Measurements from ENCODE around the gene NUDT1. TPM values are rescaled to one million over a fixed set of nuclear protein-coding genes. Genes with fewer than 3 reads are reported as not detected.

Gene NUDT1
- polyA plus RNA-seq, 4 donors: 18.0 to 23.5 (median 19.3) TPM

- DNase-seq (ENCODE audit: low read depth in 4 of 4, low spot score in 3 of 4): no peak
These were observed 37.6 kb upstream of the NUDT1 start for GRCh38 chr7:2204446-2204845.

GRCh38 chr7:2205036-2205780 lies 36.8 kb upstream of the NUDT1 start:
- no peak for DNase-seq (ENCODE audit: low read depth in 4 of 4, low spot score in 3 of 4)

GRCh38 chr7:2208712-2209111 lies 33.3 kb upstream of the NUDT1 start:
- no peak for DNase-seq (ENCODE audit: low read depth in 4 of 4, low spot score in 3 of 4)

- DNase-seq (ENCODE audit: low read depth in 4 of 4, low spot score in 3 of 4): peak in 3 of 4 donors; percentile 50 to 67 (median 53)
These were observed 32.7 kb upstream of the NUDT1 start for GRCh38 chr7:2209146-2209960.

- DNase-seq (ENCODE audit: low read depth in 4 of 4, low spot score in 3 of 4): no peak
These were observed 32.1 kb upstream of the NUDT1 start for GRCh38 chr7:2209961-2210323.

GRCh38 chr7:2210551-2211258 lies 31.3 kb upstream of the NUDT1 start:
- no peak for DNase-seq (ENCODE audit: low read depth in 4 of 4, low spot score in 3 of 4)

- DNase-seq (ENCODE audit: low read depth in 4 of 4, low spot score in 3 of 4): no peak
These were observed 30.7 kb upstream of the NUDT1 start for GRCh38 chr7:2211259-2211880.

- DNase-seq (ENCODE audit: low read depth in 4 of 4, low spot score in 3 of 4): no peak
These were observed 30.1 kb upstream of the NUDT1 start for GRCh38 chr7:2211926-2212325.

GRCh38 chr7:2212906-2213305 lies 29.1 kb upstream of the NUDT1 start:
- no peak for DNase-seq (ENCODE audit: low read depth in 4 of 4, low spot score in 3 of 4)

GRCh38 chr7:2213551-2214215 lies 28.3 kb upstream of the NUDT1 start:
- no peak for DNase-seq (ENCODE audit: low read depth in 4 of 4, low spot score in 3 of 4)

GRCh38 chr7:2214636-2215035 lies 27.4 kb upstream of the NUDT1 start:
- no peak for DNase-seq (ENCODE audit: low read depth in 4 of 4, low spot score in 3 of 4)

- no peak for DNase-seq (ENCODE audit: low read depth in 4 of 4, low spot score in 3 of 4)
These were observed 26.2 kb upstream of the NUDT1 start for GRCh38 chr7:2215851-2216250.

- no peak for DNase-seq (ENCODE audit: low read depth in 4 of 4, low spot score in 3 of 4)
These were observed 24.8 kb upstream of the NUDT1 start for GRCh38 chr7:2217206-2217605.

GRCh38 chr7:2217716-2218443 lies 24.1 kb upstream of the NUDT1 start:
- DNase-seq (ENCODE audit: low read depth in 4 of 4, low spot score in 3 of 4): no peak

GRCh38 chr7:2218444-2218785 lies 23.6 kb upstream of the NUDT1 start:
- DNase-seq (ENCODE audit: low read depth in 4 of 4, low spot score in 3 of 4): no peak

- no peak for DNase-seq (ENCODE audit: low read depth in 4 of 4, low spot score in 3 of 4)
These were observed 22.9 kb upstream of the NUDT1 start for GRCh38 chr7:2219136-2219535.

- DNase-seq (ENCODE audit: low read depth in 4 of 4, low spot score in 3 of 4): no peak
These were observed 22.4 kb upstream of the NUDT1 start for GRCh38 chr7:2219606-2220005.

- no peak for DNase-seq (ENCODE audit: low read depth in 4 of 4, low spot score in 3 of 4)
These were observed 22.0 kb upstream of the NUDT1 start for GRCh38 chr7:2220030-2220429.

GRCh38 chr7:2220506-2220905 lies 21.5 kb upstream of the NUDT1 start:
- DNase-seq (ENCODE audit: low read depth in 4 of 4, low spot score in 3 of 4): no peak

- no peak for DNase-seq (ENCODE audit: low read depth in 4 of 4, low spot score in 3 of 4)
These were observed 21.1 kb upstream of the NUDT1 start for GRCh38 chr7:2220954-2221353.

Data from right renal pelvis (tissue), 4 donors.